Ishikawa (cell line): ENCODE measurements around the gene LIG3.

ENCODE experiments used
- CREB1 ChIP-seq: IDR thresholded peaks from 2 replicates; pipeline ENCODE4 v1.6.1; 2012; ENCODE audit warnings: low read depth
- EGR1 ChIP-seq: IDR thresholded peaks from 2 replicates; pipeline ENCODE4 v1.6.1; 2012
- EP300 ChIP-seq: IDR thresholded peaks from 2 replicates; pipeline ENCODE4 v1.6.1; 2012; ENCODE audit warnings: borderline replicate concordance
- FOXM1 ChIP-seq: IDR thresholded peaks from 2 replicates; pipeline ENCODE4 v1.6.1; 2012; ENCODE audit warnings: low read depth, borderline replicate concordance
- TAF1 ChIP-seq: IDR thresholded peaks from 2 replicates; pipeline ENCODE4 v1.6.1; 2012; ENCODE audit warnings: low read depth, mild to moderate bottlenecking
- TCF12 ChIP-seq: IDR thresholded peaks from 2 replicates; pipeline ENCODE4 v1.6.1; 2012; ENCODE audit warnings: low read depth
- TEAD4 ChIP-seq: IDR thresholded peaks from 2 replicates; pipeline ENCODE4 v1.6.1; 2012
- YY1 ChIP-seq: IDR thresholded peaks from 2 replicates; pipeline ENCODE4 v1.6.1; 2012; ENCODE audit warnings: low read depth
- TF ChIP-seq, protein P1 (sequence below): IDR thresholded peaks from 2 replicates; pipeline ENCODE4 v1.6.1; 2012
- TF ChIP-seq, protein P2 (sequence below): IDR thresholded peaks from 2 replicates; pipeline ENCODE4 v1.6.1; 2012; ENCODE audit warnings: low read depth, mild to moderate bottlenecking

DNA sequence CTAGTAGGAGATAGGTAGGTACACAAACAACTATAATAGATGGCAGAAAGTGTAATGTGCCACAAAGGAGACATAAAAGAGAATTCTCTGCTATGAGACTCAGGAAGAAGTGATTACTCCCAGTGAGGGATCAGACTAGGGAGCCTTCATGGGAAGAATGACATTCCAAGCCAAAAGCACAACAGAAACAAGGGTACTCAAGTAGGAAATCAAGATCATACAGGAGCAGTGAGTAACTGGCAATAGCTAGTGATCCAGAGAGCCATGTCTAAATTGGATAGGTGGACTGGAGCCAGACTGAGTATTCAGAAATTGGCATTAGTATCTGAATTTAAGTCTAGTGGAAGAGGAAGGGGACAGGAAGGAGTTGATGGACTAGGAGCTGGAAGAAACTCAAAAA, 72.5 kb downstream of the LIG3 start:
- TF ChIP-seq EGR1 = no peak
- TF ChIP-seq TCF12 = no peak
- no peak for TF ChIP-seq YY1
- no peak for TF ChIP-seq TAF1
- TF ChIP-seq, protein P1, sequence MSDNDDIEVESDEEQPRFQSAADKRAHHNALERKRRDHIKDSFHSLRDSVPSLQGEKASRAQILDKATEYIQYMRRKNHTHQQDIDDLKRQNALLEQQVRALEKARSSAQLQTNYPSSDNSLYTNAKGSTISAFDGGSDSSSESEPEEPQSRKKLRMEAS = no peak
- TF ChIP-seq FOXM1 = no peak
- TF ChIP-seq, protein P2, sequence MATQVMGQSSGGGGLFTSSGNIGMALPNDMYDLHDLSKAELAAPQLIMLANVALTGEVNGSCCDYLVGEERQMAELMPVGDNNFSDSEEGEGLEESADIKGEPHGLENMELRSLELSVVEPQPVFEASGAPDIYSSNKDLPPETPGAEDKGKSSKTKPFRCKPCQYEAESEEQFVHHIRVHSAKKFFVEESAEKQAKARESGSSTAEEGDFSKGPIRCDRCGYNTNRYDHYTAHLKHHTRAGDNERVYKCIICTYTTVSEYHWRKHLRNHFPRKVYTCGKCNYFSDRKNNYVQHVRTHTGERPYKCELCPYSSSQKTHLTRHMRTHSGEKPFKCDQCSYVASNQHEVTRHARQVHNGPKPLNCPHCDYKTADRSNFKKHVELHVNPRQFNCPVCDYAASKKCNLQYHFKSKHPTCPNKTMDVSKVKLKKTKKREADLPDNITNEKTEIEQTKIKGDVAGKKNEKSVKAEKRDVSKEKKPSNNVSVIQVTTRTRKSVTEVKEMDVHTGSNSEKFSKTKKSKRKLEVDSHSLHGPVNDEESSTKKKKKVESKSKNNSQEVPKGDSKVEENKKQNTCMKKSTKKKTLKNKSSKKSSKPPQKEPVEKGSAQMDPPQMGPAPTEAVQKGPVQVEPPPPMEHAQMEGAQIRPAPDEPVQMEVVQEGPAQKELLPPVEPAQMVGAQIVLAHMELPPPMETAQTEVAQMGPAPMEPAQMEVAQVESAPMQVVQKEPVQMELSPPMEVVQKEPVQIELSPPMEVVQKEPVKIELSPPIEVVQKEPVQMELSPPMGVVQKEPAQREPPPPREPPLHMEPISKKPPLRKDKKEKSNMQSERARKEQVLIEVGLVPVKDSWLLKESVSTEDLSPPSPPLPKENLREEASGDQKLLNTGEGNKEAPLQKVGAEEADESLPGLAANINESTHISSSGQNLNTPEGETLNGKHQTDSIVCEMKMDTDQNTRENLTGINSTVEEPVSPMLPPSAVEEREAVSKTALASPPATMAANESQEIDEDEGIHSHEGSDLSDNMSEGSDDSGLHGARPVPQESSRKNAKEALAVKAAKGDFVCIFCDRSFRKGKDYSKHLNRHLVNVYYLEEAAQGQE = no peak
- TF ChIP-seq EP300 = no peak
- no peak for TF ChIP-seq CREB1
- TF ChIP-seq TEAD4 = no peak
